Body of pancreas (tissue), 4 donors: ENCODE data around the gene TIMMDC1.
"Not testable (repeated sequence)": the region's sequence is repeated elsewhere in the genome, so short reads cannot be mapped to it uniquely, and the experiment has no call there.

Experiments used
- CTCF ChIP-seq, 7 experiments: fragments of 450-650 bp in 4 of 7; fragments of 200-600 bp in 3 of 7; sonication (generic) in 3 of 7; IDR thresholded peaks; one replicate each; pipeline ENCODE4 v1.5.1; 2016 to 2019; ENCODE audit warnings: antibody characterized with exemption in 7 of 7
- POLR2A ChIP-seq, 3 donors: fragments of 450-650 bp; IDR thresholded peaks; one replicate each; pipeline ENCODE4 v1.6.1; 2016; ENCODE audit warnings: antibody characterized with exemption in 3 of 3, mild to moderate bottlenecking in 2 of 3

- not testable (repeated sequence) for TF ChIP-seq CTCF, POLR2A (IDR thresholded peaks at IDR 0.05)
Measured at GRCh38 chr3:119552928-119553327, 54.6 kb downstream of the TIMMDC1 start.
